ENCODE measurements around the gene POR.

Gene POR

GRCh38 chr7:75981453-75982305 is 66.7 kb downstream of the POR start:
- DNase-seq (no peak), ATAC-seq (no peak)
- H3K4me1 Mint-ChIP-seq: no peaks in the 10 kb centered on the region
- no peaks in the 10 kb centered on the region for H3K9me3 Mint-ChIP-seq
- H3K4me3 Mint-ChIP-seq: no peak overlapping the region
- no peaks in the 10 kb centered on the region for H3K36me3 Mint-ChIP-seq (ENCODE audit: low read depth)
- H3K27me3 Mint-ChIP-seq: no peaks in the 10 kb centered on the region
- no peak overlapping the region for H3K27ac Mint-ChIP-seq

DNA sequence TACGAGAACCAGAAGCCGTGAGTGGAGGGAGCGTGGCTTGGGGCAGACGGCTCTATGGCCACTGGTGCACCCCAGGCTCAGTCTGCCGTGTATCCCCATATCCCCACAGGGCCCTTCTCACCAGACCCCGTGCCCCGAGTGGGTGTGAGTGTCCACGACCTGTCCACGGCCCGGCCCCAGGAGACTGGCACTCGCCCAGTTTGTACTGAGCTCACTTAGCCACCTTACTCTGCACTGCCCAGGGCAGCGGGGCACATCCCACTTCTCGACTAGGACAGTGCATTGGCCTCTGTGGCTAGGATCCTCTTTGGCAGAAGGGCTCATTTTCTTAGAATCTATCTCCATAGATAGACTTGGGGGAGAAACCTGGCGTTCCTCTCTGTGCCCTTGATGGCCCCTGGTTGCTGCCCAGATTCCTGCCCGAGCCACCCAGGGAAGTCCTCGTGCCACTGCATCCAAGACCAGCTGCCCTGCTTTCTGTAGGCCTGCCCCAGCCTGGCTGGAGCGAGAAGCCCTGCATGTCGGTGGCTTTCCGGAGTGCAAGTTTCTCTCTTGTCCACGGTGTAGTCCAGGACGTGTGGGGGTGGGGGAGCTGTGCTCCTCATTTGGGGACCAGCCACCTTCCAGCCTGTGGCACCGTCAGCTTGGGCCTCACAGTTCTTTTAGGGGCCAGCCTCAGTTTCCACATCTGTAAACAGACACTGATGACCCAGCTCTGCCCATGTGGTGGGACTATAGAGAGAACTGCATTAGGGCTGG is 67.5 kb downstream of the POR start:
- DNase-seq: no peak
- ATAC-seq: no peak
- Mint-ChIP-seq H3K27ac (no peak overlapping the region), H3K9me3 (no peaks in the 10 kb centered on the region), H3K4me1 (no peaks in the 10 kb centered on the region), H3K36me3 (ENCODE audit: low read depth) (peaks cover 3% of the 10 kb centered on the region), H3K27me3 (no peaks in the 10 kb centered on the region), H3K4me3 (no peak overlapping the region)

- no peaks in the 10 kb centered on the region for H3K4me1 Mint-ChIP-seq
- no peaks in the 10 kb centered on the region for H3K27me3 Mint-ChIP-seq
- DNase-seq (no peak), ATAC-seq (no peak)
- peaks cover 3% of the 10 kb centered on the region for H3K36me3 Mint-ChIP-seq (ENCODE audit: low read depth)
- no peak overlapping the region for H3K4me3 Mint-ChIP-seq
- H3K27ac Mint-ChIP-seq: no peak overlapping the region
- no peaks in the 10 kb centered on the region for H3K9me3 Mint-ChIP-seq
These were observed 68.6 kb downstream of the POR start for GRCh38 chr7:75983471-75984129.

- no peak for DNase-seq
- ATAC-seq: no peak
- no peak overlapping the region for H3K4me3 Mint-ChIP-seq
- peaks cover 3% of the 10 kb centered on the region for H3K36me3 Mint-ChIP-seq (ENCODE audit: low read depth)
- no peak overlapping the region for H3K27ac Mint-ChIP-seq
- H3K27me3 Mint-ChIP-seq: no peaks in the 10 kb centered on the region
- no peaks in the 10 kb centered on the region for H3K9me3 Mint-ChIP-seq
- H3K4me1 Mint-ChIP-seq: no peaks in the 10 kb centered on the region
These were observed 69.4 kb downstream of the POR start for GRCh38 chr7:75984130-75985008.

DNA sequence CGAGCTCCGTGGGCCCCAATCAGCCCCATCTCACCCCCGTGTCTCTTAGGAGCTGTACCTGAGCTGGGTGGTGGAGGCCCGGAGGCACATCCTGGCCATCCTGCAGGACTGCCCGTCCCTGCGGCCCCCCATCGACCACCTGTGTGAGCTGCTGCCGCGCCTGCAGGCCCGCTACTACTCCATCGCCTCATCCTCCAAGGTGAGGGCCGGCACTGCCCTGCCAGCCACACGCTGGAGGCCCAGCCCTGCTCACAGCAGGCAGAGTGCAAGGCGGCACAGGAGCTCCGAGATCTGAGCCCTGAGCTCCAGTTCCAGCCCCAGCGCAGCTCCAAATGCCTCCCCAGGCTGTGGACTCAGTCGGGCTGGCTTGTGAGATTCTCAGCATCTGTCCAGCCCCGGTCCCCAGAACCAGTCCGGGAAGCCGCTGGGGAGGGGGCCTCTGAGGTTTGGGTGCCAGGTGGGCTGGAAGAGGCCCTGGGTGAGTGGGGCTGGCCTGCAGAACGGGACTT is 70.1 kb downstream of the POR start:
- no peaks in the 10 kb centered on the region for H3K27me3 Mint-ChIP-seq
- peaks cover 2% of the 10 kb centered on the region for H3K4me1 Mint-ChIP-seq
- DNase-seq (no peak), ATAC-seq (no peak)
- H3K27ac Mint-ChIP-seq: no peak overlapping the region
- peaks cover 3% of the 10 kb centered on the region for H3K36me3 Mint-ChIP-seq (ENCODE audit: low read depth)
- H3K4me3 Mint-ChIP-seq: no peak overlapping the region
- no peaks in the 10 kb centered on the region for H3K9me3 Mint-ChIP-seq

- Mint-ChIP-seq H3K27me3 (no peaks in the 10 kb centered on the region), H3K27ac (no peak overlapping the region), H3K36me3 (ENCODE audit: low read depth) (peaks cover 3% of the 10 kb centered on the region), H3K9me3 (no peaks in the 10 kb centered on the region), H3K4me3 (no peak overlapping the region), H3K4me1 (peaks cover 2% of the 10 kb centered on the region)
- ATAC-seq (no peak), DNase-seq (no peak)
These were observed 70.7 kb downstream of the POR start for GRCh38 chr7:75985518-75986146.

DNA sequence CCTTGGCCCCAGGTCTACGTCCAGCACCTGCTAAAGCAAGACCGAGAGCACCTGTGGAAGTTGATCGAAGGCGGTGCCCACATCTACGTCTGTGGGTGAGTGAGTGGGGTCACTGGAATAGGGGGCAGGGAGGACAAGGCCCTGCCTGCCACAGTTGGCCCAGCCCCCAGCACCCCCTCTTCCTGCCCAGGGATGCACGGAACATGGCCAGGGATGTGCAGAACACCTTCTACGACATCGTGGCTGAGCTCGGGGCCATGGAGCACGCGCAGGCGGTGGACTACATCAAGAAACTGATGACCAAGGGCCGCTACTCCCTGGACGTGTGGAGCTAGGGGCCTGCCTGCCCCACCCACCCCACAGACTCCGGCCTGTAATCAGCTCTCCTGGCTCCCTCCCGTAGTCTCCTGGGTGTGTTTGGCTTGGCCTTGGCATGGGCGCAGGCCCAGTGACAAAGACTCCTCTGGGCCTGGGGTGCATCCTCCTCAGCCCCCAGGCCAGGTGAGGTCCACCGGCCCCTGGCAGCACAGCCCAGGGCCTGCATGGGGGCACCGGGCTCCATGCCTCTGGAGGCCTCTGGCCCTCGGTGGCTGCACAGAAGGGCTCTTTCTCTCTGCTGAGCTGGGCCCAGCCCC is 71.3 kb downstream of the POR start:
- DNase-seq: no peak

DNA sequence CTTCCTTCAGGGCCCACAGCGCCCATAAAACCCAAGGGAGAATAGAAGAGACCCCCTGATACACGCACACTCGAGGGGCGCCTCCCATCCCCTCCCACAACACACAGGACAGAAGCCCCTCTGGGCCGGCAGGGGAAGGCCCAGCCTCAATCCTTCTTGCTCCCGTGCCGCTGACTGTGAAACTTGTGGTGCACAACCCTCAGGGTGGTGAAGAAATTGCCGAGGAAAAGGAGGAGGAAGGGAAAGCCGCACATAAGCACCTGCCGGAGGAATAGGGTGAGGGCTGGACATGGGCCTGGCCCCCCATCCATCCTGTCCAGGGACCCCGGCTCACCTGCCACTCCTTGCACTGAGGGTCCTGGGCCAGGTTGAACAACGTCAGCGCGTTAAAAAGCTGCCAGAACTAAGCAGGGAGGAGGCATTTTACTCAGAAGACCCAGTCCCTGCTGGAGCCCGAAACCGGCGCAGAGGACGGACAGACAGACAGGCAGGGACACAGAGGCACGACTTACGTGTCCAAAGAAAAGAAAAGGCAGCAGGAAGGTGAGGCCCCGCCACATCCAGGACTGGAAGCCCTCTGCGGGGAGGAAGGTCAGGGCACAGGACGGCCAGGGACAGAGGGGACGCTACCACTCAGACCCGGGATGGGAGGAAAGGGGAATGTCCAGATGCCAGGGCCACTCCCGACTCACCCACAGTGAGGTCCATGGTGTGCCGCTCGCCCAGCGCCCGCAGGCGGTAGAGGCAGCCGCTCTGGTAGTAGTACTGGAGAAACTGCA is 72.3 kb downstream of the POR start:
- no peak overlapping the region for H3K27ac Mint-ChIP-seq
- H3K9me3 Mint-ChIP-seq: no peaks in the 10 kb centered on the region
- DNase-seq (no peak), ATAC-seq (no peak)
- peaks cover 3% of the 10 kb centered on the region for H3K36me3 Mint-ChIP-seq (ENCODE audit: low read depth)
- H3K4me3 Mint-ChIP-seq: no peak overlapping the region
- peaks cover 6% of the 10 kb centered on the region for H3K4me1 Mint-ChIP-seq
- H3K27me3 Mint-ChIP-seq: no peaks in the 10 kb centered on the region

More for the DNA sequence above, 71.3 kb downstream of the POR start:
- H3K27ac Mint-ChIP-seq: no peak overlapping the region
- ATAC-seq: no peak
- peaks cover 3% of the 10 kb centered on the region for H3K36me3 Mint-ChIP-seq (ENCODE audit: low read depth)
- no peaks in the 10 kb centered on the region for H3K27me3 Mint-ChIP-seq
- H3K4me1 Mint-ChIP-seq: peaks cover 6% of the 10 kb centered on the region
- no peak overlapping the region for H3K4me3 Mint-ChIP-seq
- no peaks in the 10 kb centered on the region for H3K9me3 Mint-ChIP-seq

GRCh38 chr7:75987805-75988567 is 73.0 kb downstream of the POR start:
- Mint-ChIP-seq H3K36me3 (ENCODE audit: low read depth) (peaks cover 3% of the 10 kb centered on the region), H3K27me3 (no peaks in the 10 kb centered on the region), H3K9me3 (no peaks in the 10 kb centered on the region), H3K27ac (no peak overlapping the region), H3K4me3 (no peak overlapping the region), H3K4me1 (peaks cover 6% of the 10 kb centered on the region)
- ATAC-seq: no peak
- DNase-seq: no peak

DNA sequence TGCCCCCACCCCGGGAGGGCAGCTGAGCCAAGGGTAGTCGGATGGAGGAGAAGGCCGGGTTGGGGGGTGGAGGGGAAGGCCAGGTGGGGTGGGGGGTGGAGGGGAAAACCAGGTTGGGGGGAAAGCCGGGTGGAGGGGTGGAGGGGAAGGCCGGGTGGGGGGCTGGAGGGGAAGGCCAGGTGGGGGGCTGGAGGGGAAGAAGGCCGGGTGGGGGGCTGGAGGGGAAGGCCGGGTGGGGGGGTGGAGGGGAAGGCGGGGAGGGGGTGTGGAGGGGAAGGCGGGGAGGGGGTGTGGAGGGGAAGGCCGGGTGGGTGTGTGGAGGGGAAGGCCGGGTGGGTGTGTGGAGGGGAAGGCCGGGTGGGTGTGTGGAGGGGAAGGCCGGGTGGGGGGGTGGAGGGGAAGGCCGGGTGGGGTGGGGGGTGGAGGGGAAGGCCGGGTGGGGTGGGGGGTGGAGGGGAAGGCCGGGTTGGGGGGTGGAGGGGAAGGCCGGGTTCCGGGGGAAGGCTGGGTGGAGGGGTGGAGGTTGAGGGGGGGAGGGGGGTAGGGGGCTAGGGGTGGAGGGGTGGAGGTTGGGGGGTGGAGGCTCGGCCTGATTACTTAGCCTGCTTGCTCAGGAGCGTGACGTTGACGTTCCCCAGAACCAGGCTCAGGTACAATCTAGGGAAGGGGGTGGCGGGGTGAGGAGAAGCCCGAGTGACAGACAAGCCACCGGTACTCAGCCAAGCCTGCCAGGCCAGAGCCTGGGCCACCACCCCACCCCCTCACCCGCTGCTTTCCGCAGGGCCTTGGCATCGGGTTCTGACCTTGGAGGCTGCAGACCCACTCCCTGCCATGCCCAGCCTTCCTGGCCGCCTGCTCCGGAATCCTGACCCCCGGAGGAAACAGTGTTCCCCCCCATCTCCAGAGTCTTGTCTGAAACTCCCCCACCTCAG is 73.9 kb downstream of the POR start:
- ATAC-seq (no peak), DNase-seq (no peak)
- Mint-ChIP-seq H3K4me1 (peaks cover 8% of the 10 kb centered on the region), H3K9me3 (no peaks in the 10 kb centered on the region), H3K36me3 (ENCODE audit: low read depth) (peaks cover 3% of the 10 kb centered on the region), H3K4me3 (no peak overlapping the region), H3K27me3 (no peaks in the 10 kb centered on the region), H3K27ac (no peak overlapping the region)

- H3K9me3 Mint-ChIP-seq: no peaks in the 10 kb centered on the region
These were observed 74.8 kb downstream of the POR start for GRCh38 chr7:75989500-75990388.

More at GRCh38 chr7:75989500-75990388, 74.8 kb downstream of the POR start:
- no peak for DNase-seq
- H3K27me3 Mint-ChIP-seq: no peaks in the 10 kb centered on the region
- no peak for ATAC-seq
- H3K4me1 Mint-ChIP-seq: peaks cover 8% of the 10 kb centered on the region
- H3K36me3 Mint-ChIP-seq (ENCODE audit: low read depth): peaks cover 3% of the 10 kb centered on the region
- no peak overlapping the region for H3K27ac Mint-ChIP-seq
- no peak overlapping the region for H3K4me3 Mint-ChIP-seq

Data from activated naive CD8-positive, alpha-beta T cell treated with anti-CD3 and anti-CD28 coated beads, Interleukin-2, amount 50 U/mL, for 24 hours (primary cell).